UCSD-AML1 (cell line): Measurements from ENCODE around the gene LNP1.
"Not testable (repeated sequence)": the region's sequence is repeated elsewhere in the genome, so short reads cannot be mapped to it uniquely, and the experiment has no call there.

Experiments
- DNase-seq: peaks from one replicate; lab custom pipeline; 2025; ENCODE audit not compliant: unreplicated experiment; lab: John Stamatoyannopoulos, UW

Gene LNP1, protein sequence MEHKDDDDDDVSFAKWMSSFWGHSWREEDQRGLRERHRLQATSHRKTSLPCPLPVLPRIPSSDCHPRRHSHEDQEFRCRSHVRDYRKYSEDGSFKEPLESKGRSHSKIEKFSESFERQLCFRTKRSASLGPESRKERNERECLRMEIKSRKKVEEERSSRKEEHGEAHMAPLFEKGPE

DNA sequence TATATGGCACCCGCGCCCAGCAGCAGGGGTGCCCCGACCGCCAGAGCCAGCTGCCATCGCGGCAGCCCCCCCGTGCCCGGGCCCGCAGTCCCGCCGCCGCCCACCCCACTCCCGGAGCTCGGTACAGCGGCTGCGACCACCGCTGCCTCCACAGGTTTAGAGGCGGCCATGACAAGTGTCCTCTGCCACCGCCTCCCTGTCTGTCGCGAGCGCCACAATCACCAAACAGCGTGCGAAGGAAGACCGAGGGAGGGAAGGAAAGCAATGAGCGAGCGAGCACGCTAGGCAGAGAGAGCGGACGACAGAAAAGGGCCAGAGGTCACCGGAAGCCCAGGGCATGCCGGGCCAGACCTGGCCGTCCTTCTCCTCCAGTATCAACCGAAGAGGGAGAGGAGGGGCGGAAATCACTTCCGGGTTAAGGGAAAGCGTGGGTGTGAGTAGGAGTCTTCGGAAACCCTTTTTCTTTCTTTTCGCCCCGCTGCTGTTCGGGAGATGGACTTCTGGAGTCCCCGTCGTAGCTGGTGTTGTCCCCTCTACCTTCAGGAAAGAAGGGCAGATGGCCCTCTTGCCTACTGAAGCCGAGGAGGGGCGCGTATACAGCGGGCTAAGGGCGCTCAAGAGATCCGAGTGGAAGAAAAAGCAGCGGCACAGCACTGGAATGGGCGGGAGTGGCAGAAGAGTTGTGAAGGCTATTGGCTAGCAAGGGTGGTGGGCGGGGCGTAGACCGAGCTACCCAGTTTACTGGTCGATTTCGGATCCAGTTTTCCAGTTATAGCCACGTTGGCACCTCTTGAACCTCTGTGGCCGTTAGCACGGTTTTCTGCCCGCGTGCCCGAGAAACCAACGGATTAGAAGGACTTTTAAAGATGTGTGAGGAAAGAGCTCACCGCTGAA lies at the start of gene LNP1, which contains the start of gene TOMM70:
Gene LNP1, plus strand, starts transcription at position 760 of the 894 bp plus-strand sequence. CDS start 28,191 bp downstream, outside the sequence.
Gene TOMM70, minus strand, starts transcription at position 310 of the 894 bp plus-strand sequence. Its CDS starts 140 bp downstream, at position 170.
- peak; percentile 94 for DNase-seq

DNA sequence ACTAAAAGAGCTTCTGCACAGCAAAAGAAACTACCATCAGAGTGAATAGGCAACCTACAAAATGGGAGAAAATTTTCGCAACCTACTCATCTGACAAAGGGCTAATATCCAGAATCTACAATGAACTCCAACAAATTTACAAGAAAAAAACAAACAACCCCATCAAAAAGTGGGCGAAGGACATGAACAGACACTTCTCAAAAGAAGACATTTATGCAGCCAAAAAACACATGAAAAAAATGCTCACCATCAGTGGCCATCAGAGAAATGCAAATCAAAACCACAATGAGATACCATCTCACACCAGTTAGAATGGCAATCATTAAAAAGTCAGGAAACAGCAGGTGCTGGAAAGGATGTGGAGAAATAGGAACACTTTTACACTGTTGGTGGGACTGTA lies 49.6 kb upstream of the LNP1 start:
- DNase-seq = not testable (repeated sequence)

DNA sequence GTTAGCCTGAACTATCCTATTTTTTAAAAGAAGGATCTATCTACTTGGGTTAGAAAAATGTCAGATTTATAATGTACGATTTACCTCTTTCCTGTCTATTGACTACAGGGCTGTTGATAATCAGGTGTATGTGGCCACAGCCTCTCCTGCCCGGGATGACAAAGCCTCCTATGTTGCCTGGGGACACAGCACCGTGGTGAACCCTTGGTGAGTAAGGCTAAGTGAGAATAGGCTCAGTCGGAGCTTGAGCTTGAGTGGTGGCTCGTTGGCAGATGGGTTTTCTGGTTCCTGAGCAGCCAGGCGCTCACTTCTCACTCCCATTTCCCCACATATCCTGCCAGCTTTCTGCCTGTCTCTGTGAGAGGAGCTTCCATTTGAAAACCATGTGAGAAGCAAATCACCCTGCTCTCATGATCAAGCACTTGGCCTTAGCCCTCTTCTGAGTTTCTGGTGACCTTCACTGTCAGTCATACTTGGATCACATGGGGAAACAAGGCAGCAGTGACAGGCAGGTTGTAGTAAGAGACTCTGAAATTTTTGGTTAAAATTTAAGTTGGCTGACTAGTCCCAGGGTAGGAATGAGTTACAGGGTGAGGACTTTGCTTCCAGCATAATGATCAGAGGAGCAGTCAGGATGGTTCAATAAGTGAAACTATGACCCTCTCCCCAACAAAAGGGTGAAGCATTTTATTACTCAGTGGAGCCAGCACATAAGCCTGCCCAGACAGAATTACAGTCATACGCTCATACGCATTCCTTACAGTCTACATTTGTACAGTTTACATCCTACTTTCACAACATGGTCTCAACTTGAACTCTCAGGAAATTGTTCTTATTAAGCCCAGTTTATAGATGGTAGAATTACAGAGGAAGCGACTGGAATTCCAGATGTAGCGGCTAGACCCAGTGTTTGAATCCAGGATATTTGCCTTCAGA lies 48.8 kb upstream of the LNP1 start:
- no peak for DNase-seq

DNA sequence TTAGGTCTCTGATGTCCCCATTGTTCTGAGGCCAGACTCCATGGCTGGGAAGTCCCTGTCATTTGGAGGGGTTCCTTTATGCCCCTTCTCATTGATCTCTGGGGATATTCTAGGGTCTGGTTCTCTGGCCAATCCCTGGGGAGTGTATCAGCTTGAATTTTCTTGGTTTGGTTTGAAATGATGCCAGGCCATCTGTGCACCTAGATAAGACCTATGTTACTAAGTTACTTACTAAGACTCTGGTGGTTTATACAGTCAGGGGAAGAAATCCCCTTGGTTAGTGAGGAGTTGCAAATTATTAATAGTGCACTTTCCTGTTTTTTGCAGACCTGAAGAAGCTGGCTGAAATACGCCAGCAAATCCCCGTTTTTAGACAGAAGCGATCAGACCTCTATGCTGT lies 46.5 kb upstream of the LNP1 start:
- no peak for DNase-seq

DNA sequence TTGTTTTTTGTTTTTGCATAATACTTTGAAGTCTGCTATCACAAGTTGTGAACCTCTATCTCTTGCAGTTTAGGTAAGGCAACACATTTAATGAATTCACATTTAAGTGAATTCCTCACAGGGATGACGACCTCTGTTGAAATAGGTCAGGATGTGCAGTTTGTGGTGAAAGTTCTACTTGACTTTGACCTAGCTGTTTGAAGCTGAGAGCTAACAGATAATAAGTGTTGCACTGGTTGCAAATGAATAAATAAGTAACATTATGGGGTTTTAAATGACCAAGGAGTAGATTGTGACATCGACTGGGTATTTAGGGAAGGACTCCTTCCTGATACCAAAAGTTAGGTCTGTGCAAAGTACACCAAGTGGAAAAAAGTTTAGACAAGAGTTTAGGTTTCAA lies 42.9 kb upstream of the LNP1 start:
- no peak for DNase-seq

DNA sequence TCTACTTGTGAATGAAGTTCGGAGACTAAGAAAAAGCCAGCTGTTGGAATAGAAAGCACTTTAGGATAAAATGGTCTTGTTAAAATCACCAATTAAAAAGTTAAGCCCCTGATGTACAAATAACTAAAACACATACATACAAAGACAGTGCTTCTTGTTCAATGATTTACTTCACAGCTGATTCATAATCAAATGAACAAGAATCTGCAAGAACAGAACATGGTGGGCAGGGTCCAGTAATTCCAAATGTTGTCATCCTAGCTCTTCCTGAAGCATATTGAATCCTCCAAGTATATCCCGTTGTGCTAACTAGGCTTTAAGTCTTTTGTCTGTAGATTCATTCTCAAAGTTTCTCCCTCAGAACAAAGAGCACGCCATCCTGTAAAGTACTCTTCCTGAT lies 42.3 kb upstream of the LNP1 start:
- no peak for DNase-seq

DNA sequence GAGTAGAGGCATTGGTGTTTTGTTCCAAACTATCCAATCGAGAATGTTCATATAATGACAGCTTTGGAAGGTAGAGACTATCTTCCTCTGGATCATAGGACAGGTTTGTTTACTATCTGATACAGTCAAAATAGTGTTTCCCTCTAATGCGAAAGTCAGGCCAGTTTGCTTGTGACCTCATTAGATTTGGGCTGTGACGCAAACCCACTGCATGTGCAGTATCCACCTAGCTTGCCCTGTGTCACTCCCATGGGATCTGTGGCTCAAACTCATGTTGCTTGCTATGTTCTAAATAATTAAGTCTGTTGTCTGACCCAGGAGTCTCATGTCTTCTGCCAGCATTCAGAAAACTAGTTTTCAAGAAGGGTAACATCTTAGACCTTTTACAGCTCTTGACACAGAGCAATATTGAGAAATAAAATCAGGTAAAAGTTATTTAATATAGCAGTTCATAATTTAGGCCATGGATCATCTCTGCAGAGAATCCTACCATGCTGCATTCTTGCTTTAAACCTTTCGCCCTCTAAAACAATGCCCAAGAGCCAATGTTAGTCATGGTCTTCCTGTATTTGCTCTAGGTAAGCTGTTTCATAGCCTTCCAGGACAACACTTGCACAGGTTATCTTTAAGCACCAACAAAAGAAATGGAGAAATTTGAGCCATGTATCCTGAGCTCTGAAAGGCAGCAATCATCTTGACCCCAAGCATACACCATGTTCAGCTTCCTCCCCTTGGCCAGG lies 40.4 kb upstream of the LNP1 start:
- no peak for DNase-seq

DNA sequence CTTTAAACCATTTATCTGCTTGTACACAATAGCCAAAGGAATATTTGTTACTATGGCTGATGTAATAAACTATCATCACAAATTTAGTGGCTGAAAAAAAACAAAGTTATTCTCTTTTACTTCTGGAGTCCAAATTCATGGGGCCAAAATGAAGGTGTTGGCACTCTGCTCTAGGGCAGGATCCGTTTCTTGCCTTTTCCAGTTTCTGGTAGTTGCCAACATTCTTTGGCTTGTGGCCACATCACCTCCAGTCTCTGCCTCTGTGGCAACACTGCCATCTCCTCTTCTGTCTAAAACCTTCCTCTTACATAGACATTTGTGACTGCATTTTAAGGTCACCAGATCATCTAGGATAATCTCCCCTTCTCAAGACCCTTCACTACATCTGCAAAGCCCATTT lies 39.4 kb upstream of the LNP1 start:
- no peak for DNase-seq

DNA sequence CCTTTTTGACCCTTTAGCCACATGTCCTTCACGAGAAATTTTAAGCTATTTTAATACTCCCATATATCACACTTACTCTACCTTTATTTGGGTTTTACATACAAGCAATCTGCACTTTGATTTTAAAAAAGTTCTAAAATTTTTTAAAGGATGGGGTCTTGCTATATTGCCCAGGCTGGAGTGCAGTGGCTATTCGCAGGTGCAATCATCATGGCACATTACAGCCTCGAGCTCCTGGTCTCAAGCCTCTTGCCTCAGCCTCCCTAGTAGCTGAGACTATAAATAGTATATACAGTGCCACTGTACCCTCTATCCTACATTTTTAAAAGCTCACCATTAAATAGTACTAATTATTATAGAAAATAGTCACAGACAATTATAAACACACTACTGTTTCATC lies 36.9 kb upstream of the LNP1 start:
- DNase-seq = no peak

DNA sequence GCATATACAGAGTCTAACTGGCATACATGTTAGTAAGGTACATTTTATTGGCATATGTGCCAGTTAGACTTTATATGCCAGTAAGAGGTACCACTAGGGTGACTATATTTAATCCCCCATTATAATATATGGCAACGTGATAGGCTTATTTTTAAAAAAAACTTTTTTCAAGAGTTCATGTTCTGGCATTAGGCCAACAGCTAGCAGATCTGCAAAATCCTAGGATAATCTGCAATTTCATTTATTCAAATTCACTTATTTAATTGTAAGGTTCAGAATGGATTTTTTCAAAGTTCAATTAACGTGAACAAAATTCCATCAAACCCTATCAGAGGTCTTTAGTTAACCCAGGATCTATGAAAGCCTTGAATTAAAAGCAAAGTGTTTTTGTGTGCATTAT lies 34.9 kb upstream of the LNP1 start:
- DNase-seq = no peak

DNA sequence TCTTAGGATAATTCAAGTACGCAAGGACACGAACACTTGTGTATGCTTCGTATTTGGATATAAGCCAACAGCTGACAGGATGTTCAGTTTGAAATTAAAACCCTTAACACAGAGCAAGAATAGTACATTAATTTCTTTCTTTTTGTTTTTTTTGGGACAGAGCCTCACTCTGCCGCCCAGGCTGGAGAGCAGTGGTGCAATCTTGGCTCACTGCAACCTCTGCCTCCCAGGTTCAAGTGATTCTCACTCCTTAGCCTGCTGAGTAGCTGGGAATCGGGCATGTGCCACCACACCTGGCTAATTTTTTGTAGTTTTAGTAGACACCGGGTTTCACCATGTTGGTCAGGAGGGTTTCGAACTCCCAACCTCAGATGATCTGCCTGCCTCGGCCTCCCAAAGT lies 32.9 kb upstream of the LNP1 start:
- no peak for DNase-seq

DNA sequence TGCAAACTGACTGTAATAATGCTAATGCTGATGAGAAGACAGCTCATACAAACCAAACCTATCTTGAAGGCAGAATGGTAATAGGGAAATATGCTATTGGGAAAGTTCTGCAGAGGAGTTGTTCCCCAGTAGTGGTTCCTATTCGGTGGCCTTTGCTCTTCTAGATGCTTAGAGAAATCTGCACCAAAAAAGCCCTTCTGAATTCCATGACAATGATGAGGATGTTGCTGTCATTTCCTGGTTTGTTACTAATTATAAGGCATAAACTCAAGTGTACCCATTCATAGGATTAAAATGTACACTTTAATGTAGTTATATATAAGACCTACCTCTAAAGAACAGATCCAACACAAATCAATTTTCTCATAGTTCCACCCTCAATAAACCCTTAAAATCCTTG lies 30.6 kb upstream of the LNP1 start:
- no peak for DNase-seq

DNA sequence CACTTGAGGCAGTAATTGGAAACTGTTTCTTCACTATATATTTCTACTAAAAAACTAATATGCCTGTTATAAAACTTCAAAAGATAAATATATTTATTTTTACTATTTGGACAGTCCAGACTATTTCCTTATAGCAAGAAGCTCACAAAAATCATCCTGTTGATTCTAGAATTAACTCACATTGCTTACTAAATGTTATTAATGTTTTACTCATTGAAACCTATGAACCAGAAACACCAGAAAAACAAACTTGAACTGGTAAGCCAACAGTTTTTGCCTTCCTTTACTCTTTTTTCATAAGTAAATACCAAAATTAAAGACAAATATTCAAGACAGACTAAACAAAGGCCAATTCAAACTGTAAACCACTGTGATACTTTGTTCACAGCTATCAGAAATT lies 26.8 kb upstream of the LNP1 start:
- DNase-seq = no peak

DNA sequence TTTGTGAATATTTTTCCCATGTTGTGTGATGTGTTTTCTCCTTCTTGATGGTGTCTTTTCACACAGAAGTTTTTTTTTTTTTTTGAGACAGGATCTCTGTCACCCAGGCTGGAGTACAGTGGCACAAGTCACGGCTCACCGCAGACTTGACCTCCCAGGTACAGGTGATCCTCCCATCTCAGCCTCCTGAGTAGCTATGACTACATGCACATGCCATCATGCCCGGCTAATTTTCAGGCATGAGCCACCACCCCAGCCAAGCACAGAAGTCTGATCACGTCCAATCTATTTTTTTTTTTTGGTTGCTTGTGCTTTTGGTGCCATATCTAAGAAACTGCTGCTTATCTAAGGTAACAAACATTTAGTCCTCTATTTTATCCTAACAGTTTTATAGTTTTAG lies 25.0 kb upstream of the LNP1 start:
- DNase-seq = no peak

DNA sequence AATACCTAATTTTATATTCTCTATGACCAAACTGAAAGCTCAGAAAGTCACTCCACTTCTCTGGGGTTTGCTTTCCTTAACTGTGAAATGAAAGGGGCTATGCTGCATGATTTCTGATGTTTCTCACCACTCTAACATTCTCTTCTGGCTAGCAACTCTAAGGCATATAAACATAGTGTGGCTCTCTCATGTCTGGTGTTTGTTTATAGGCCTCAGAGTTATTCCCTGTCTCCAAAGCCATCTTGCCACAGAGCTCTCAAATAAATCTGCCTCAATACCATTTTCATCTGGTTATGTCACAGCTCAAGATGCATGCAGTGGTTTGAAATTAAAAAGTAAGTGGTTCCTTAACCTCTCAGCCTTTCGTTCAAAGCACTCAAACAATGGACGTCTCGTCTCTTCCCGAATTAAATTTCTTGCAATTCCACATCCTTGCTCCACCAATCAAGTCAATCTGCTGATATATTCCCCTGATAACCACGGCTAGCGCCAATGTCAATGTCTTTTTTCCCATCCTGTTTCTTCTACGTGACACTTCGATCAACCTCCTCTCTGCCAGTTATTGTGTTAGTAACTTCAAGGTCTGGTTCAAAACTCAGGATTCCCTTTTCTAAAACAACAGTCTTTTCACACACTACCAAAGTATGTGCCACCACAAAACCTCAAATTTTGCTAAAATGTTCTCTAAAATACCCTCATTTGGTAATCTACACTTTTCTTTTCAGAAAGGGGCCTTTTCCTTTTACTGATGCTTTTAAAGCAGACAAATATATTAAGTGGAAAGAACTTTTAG lies 16.4 kb upstream of the LNP1 start:
- no peak for DNase-seq

DNA sequence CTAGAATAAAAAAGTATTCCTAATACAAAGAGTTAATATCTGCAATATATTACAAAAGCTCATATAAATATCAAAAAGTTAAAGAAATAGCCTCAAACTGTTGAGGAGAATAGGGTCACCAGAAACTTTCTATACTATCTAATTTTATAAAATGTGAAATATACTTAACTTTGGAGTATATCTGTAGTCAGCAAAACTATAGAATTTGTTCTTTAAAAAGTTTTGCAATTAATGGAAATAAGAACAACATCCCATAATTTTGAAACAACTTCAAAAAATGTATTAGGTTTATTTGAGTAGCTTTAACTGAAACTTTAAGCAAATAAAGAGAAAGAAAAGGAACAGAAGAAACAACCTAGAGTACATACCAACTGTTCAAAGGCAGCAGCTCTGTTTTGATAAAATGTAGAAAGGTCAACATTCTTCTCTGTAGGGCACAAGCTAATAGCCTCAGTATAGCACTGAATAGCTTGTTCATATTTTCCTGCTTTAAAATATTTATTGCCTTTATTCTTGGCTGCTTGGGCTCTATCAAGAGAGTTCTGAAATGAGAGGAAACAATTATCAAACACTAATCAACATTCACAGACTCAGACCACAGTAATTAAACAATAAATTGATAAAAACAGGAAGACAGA lies 14.8 kb upstream of the LNP1 start:
- no peak for DNase-seq

DNA sequence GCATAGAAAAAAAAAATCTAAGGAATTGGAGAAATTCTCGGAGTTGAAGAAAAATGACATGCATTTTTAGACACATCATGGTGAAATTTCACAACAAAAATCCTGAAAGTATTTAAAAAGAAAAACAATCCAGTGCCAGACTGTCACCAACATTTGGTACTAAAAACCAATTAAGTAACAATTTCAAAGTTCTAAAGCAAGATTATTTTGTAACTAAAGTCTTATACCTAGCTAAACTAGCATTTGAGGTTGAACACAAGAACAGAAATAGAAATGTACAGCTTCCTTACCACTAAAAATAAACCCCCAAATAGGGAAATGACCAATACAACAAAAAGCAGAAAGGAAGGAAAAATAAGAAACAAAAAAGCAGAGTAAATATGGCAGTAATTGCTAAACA lies 12.3 kb upstream of the LNP1 start:
- DNase-seq = no peak

DNA sequence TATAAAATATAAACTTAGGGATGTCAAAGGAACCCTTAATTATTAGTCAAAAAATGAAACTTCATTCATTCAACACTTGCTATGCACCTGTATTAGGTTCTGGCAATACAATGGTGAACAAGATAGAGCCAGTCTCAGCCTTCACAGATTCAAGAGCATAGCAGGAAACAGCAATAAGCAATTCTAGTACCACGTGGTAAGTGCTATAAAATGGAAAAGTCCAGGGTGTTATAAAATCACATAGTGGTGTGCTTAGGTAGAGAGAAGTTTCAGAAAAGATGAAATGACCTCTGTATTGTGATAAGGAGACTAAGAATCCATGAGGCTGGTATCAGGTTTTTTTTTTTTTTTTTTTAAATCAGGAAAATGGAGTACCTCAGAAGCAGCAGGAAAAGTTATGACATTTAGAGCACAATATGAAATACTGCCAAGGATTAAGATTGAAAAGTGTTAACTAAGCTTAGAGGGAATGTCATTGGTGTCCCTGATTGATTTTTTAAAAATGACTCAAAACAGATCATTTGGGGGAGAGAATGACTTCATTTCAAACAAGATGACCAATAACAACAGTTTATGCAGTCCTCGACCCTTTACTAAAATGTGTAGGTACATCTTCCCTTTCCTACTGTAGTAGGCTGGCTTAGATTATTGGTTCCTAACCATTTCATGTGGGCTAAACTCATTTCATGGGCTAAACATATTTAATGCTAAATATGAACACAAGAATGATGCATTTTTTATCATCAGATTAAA lies 5.5 kb upstream of the LNP1 start:
- DNase-seq = no peak

DNA sequence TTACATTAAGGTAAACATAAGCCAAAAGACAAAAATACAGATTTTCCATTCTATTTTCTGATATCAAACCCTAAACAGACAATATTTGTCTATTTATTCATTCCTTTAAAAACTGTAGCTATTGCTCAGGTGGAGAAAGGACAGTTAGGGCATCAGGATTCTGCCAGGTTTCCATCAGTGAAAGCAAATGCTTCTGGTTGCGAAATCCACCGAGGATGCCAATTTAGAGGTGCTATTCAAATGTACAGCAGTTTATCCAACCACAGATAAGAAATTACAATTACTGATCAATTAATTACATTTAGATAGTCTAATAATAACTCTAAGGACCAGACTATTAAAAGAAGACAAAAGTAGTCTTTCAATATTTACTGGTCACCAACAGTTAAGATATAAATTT lies 4.4 kb upstream of the LNP1 start:
- no peak for DNase-seq
